Testis (tissue), 5 donors: ENCODE results near the gene PDCD1. TPM values are rescaled to one million over a fixed set of nuclear protein-coding genes. Genes with fewer than 3 reads are reported as not detected.
"Not testable (repeated sequence)": the region's sequence is repeated elsewhere in the genome, so short reads cannot be mapped to it uniquely, and the experiment has no call there.

Experiments used
- DNase-seq: peaks from one replicate; pipeline ENCODE4 v3.0.0-alpha.2; 2019
- H3K27ac ChIP-seq, 2 donors: fragments of 200-600 bp; sonication (generic); one replicate each; pipeline ENCODE4 v1.5.1; 2019
- H3K27me3 ChIP-seq: fragments of 200-600 bp; sonication (generic); one replicate; pipeline ENCODE4 v1.5.1; 2019
- H3K36me3 ChIP-seq: fragments of 200-600 bp; sonication (generic); one replicate; pipeline ENCODE4 v1.5.1; 2017; ENCODE audit warnings: low read depth; ENCODE audit errors: missing control alignments
- H3K4me1 ChIP-seq: fragments of 200-600 bp; sonication (generic); one replicate; pipeline ENCODE4 v1.5.1; 2019
- H3K4me3 ChIP-seq, 2 donors: fragments of 200-600 bp; sonication (generic); one replicate each; pipeline ENCODE4 v1.5.1; 2017 to 2019
- H3K9me3 ChIP-seq: fragments of 200-600 bp; sonication (generic); one replicate; pipeline ENCODE4 v1.5.1; 2017
- CTCF ChIP-seq, 3 experiments: fragments of 450-650 bp in 2 of 3; fragments of 200-600 bp in 1 of 3; sonication (generic) in 1 of 3; IDR thresholded peaks; one replicate each; pipeline ENCODE4 v1.5.1; 2016 to 2019; ENCODE audit warnings: antibody characterized with exemption in 3 of 3, mild to moderate bottlenecking in 2 of 3, moderate library complexity in 1 of 3
- POLR2A ChIP-seq: fragments of 450-650 bp; IDR thresholded peaks from one replicate; pipeline ENCODE4 v1.6.1; 2017; ENCODE audit warnings: antibody characterized with exemption, mild to moderate bottlenecking, moderate library complexity
- WGBS, 2 donors: methylation state at CpG; one replicate each; pipeline ENCODE4 v1.1.5; 2018; 5-methylcytosine and 5-hydroxymethylcytosine counted together
- intact Hi-C: fragments of 100-400 bp; cut with DNase I; formaldehyde crosslinking; loops from one replicate; pipeline ENCODE4 v1.15.1; 2023; ENCODE audit warnings: low total_unique reads
- long read RNA-seq, 2 donors: transcript quantifications; one replicate each; lab custom pipeline, GENCODE V29; 2026
- polyA plus RNA-seq: library from polyadenylated mRNA; stranded (reverse); fragments of 350-450 nt; fragmentation: Illumina TruSeq; extraction: RNeasy Lipid Tissue Mini Kit (QIAGEN cat#74804); gene quantifications from one replicate; pipeline ENCODE4 v1.2.3, GENCODE V29; 2014; ENCODE audit warnings: low read depth, low replicate concordance; ENCODE audit not compliant: insufficient read depth
- total RNA-seq, 2 donors: library from RNA; depleted of rRNA; stranded (reverse); fragments of >200 nt; gene quantifications; one replicate each; pipeline ENCODE4 v1.2.3, GENCODE V29; 2016

PDCD1 gene
- under 1 TPM; 0.37 to 0.39 TPM for total RNA-seq
- 0.47 TPM for polyA plus RNA-seq
- long read RNA-seq, donor 1: 0 reads
- long read RNA-seq, donor 2: 0 reads

- no peaks in the 10 kb centered on the region for H3K36me3 ChIP-seq
- DNase-seq: peak; percentile 47
- no peaks in the 10 kb centered on the region for H3K9me3 ChIP-seq
- TF ChIP-seq POLR2A: no peak
- TF ChIP-seq CTCF (IDR thresholded peaks at IDR 0.05): no peak
- intact Hi-C loops: no loop called here
- peaks cover 26% of the 10 kb centered on the region for H3K4me1 ChIP-seq
- H3K27ac ChIP-seq: peak within 1 kb of the TSS; percentile 88 to 89
- no peaks in the 10 kb centered on the region for H3K27me3 ChIP-seq
- H3K4me3 ChIP-seq: no peak within 1 kb of the TSS
- 80 to 82% methylated on average over 9 to 28 of the region's 28 CpGs for WGBS, 2 donors
Measured at GRCh38 chr2:241858206-241859016, at the start of gene PDCD1. TSS of gene PDCD1 (minus strand) at chr2:241858894. CDS start at chr2:241858838, 56 bp downstream.

- H3K27me3 ChIP-seq, H3K9me3 ChIP-seq, DNase-seq, H3K4me3 ChIP-seq, H3K27ac ChIP-seq, H3K36me3 ChIP-seq, intact Hi-C loops: not testable (repeated sequence)
- H3K4me1 ChIP-seq: peaks cover 11% of the 10 kb centered on the region
- WGBS, 2 donors: 86 to 92% methylated on average over 7 of the region's 7 CpGs
Measured at GRCh38 chr2:241907831-241908230, 49.1 kb upstream of the PDCD1 start.

- H3K27ac ChIP-seq: peak overlapping the region in 1 of 2 donors; percentile 45
- WGBS, 2 donors: 67 to 77% methylated on average over 18 of the region's 18 CpGs
- no peak for TF ChIP-seq POLR2A
- TF ChIP-seq CTCF (IDR thresholded peaks at IDR 0.05): no peak
- no peaks in the 10 kb centered on the region for H3K27me3 ChIP-seq
- no peak for DNase-seq
- H3K9me3 ChIP-seq: no peaks in the 10 kb centered on the region
- intact Hi-C loops: no loop called here
- peaks cover 11% of the 10 kb centered on the region for H3K4me1 ChIP-seq
- no peak overlapping the region for H3K4me3 ChIP-seq
- no peaks in the 10 kb centered on the region for H3K36me3 ChIP-seq
Measured at GRCh38 chr2:241906826-241907570, 48.3 kb upstream of the PDCD1 start.

GRCh38 chr2:241906378-241906770, 47.7 kb upstream of the PDCD1 start:
- Histone ChIP-seq H3K4me1 (peaks cover 11% of the 10 kb centered on the region), H3K27ac (peak overlapping the region in 1 of 2 donors; percentile 45)
- H3K4me3 ChIP-seq, H3K9me3 ChIP-seq, H3K27me3 ChIP-seq, intact Hi-C loops, H3K36me3 ChIP-seq, DNase-seq: not testable (repeated sequence)
- 51 to 91% methylated on average over 5 of the region's 5 CpGs for WGBS, 2 donors

- H3K9me3 ChIP-seq: no peaks in the 10 kb centered on the region
- peaks cover 11% of the 10 kb centered on the region for H3K4me1 ChIP-seq
- whole genome bisulfite sequencing, 2 donors: 71 to 79% methylated on average over 14 of the region's 14 CpGs
- H3K27ac ChIP-seq: peak overlapping the region in 1 of 2 donors; percentile 20
- TF ChIP-seq CTCF (IDR thresholded peaks at IDR 0.05) (no peak), POLR2A (no peak)
- intact Hi-C loops: no loop called here
- no peak overlapping the region for H3K4me3 ChIP-seq
- H3K36me3 ChIP-seq: no peaks in the 10 kb centered on the region
- no peaks in the 10 kb centered on the region for H3K27me3 ChIP-seq
- no peak for DNase-seq
Measured at GRCh38 chr2:241905716-241906377, 47.2 kb upstream of the PDCD1 start.
